ENCODE measurements around the gene UBE2M.

- no peak for TF ChIP-seq CTCF (IDR thresholded peaks at IDR 0.05)
- peak; percentile 78 for TF ChIP-seq POLR2AphosphoS5 (IDR thresholded peaks at IDR 0.05)
Observed at GRCh38 chr19:58572026-58572817, 13.8 kb upstream of the UBE2M start.
